Kidney capillary endothelial cell (primary cell): ENCODE data around the gene KMT5C.

Experiments used
- DNase-seq: peaks from one replicate; pipeline ENCODE4 v3.0.0-alpha.2; 2018; ENCODE audit warnings: low spot score

Gene KMT5C

GRCh38 chr19:55347442-55348009 lies 7.8 kb downstream of the KMT5C start:
- DNase-seq: no peak

- DNase-seq: no peak
Measured at GRCh38 chr19:55348317-55349034, 8.8 kb downstream of the KMT5C start.

- DNase-seq: no peak
Measured at GRCh38 chr19:55350620-55351315, 11.1 kb downstream of the KMT5C start.

- no peak for DNase-seq
Measured at GRCh38 chr19:55352040-55352439, 12.4 kb downstream of the KMT5C start.

GRCh38 chr19:55352549-55353145 lies 13.0 kb downstream of the KMT5C start:
- no peak for DNase-seq

- DNase-seq: no peak
Measured at GRCh38 chr19:55353356-55353802, 13.7 kb downstream of the KMT5C start.

GRCh38 chr19:55353803-55354697 lies 14.4 kb downstream of the KMT5C start:
- no peak for DNase-seq

- DNase-seq: no peak
Measured at GRCh38 chr19:55354698-55355212, 15.1 kb downstream of the KMT5C start, which contains the start of gene COX6B2. COX6B2 (minus strand) TSS chr19:55354719; CDS start chr19:55354521, 198 bp downstream.

- no peak for DNase-seq
Measured at GRCh38 chr19:55355213-55355821, 15.6 kb downstream of the KMT5C start.

GRCh38 chr19:55358493-55358892 lies 18.8 kb downstream of the KMT5C start:
- DNase-seq: no peak

GRCh38 chr19:55358943-55359908 lies 19.6 kb downstream of the KMT5C start:
- no peak for DNase-seq

- DNase-seq: no peak
Measured at GRCh38 chr19:55360902-55361301, 21.2 kb downstream of the KMT5C start.

GRCh38 chr19:55362174-55362989 lies 22.7 kb downstream of the KMT5C start:
- no peak for DNase-seq

- no peak for DNase-seq
Measured at GRCh38 chr19:55362990-55363716, 23.5 kb downstream of the KMT5C start, which contains the start of gene GARIN5B. GARIN5B (minus strand) TSS chr19:55363260; CDS start chr19:55363066, 194 bp downstream.

GRCh38 chr19:55365245-55365644 lies 25.6 kb downstream of the KMT5C start:
- no peak for DNase-seq

- DNase-seq: no peak
Measured at GRCh38 chr19:55365964-55366363, 26.3 kb downstream of the KMT5C start.

GRCh38 chr19:55366790-55367189 lies 27.1 kb downstream of the KMT5C start:
- DNase-seq: no peak

GRCh38 chr19:55368106-55368505 lies 28.4 kb downstream of the KMT5C start:
- no peak for DNase-seq
